Cardiac muscle cell (in vitro differentiated cells and primary cell): ENCODE data around the gene ACTN1. TPM values are rescaled to one million over a fixed set of nuclear protein-coding genes. Genes with fewer than 3 reads are reported as not detected.

Source experiments
- DNase-seq, 2 donors: peaks; one replicate each; pipeline versions ENCODE4 v3.0.0 to v3.0.0-alpha.2; 2010 to 2017; ENCODE audit warnings: low read depth in 1 of 2, low spot score in 1 of 2
- H3K27ac ChIP-seq: fragments of 200-600 bp; sonication (generic); 2 replicates; pipeline ENCODE4 v1.5.1; 2016
- H3K27me3 ChIP-seq: fragments of 200-600 bp; sonication (generic); 2 replicates; pipeline ENCODE4 v1.6.0; 2016; ENCODE audit warnings: control low read depth
- H3K36me3 ChIP-seq: fragments of 200-600 bp; sonication (generic); 2 replicates; pipeline ENCODE4 v1.5.1; 2016; ENCODE audit warnings: control low read depth
- H3K4me1 ChIP-seq: fragments of 200-600 bp; sonication (generic); 2 replicates; pipeline ENCODE4 v1.8.1; 2017; ENCODE audit warnings: low read depth, mild to moderate bottlenecking, mixed run types
- H3K4me3 ChIP-seq: fragments of 200-600 bp; sonication (generic); 2 replicates; pipeline ENCODE4 v1.5.1; 2016; ENCODE audit warnings: mild to moderate bottlenecking
- H3K9me3 ChIP-seq: fragments of 200-600 bp; sonication (generic); 2 replicates; pipeline ENCODE4 v1.5.1; 2017; ENCODE audit warnings: low read depth, mild to moderate bottlenecking, control low read depth
- polyA plus RNA-seq: library from polyadenylated mRNA; unstranded; fragments of >200 nt; fragmentation: Nextera tagmentation; extraction: Ambion mirVana; gene quantifications from 2 replicates; pipeline ENCODE4 v1.2.1, GENCODE V29; 2016
- total RNA-seq: library from RNA; depleted of rRNA; stranded (reverse); fragments of >200 nt; gene quantifications from 2 replicates; pipeline ENCODE4 v1.2.3, GENCODE V29; 2016
- TF ChIP-seq, protein P1 (sequence below): IDR thresholded peaks from 2 replicates; pipeline ENCODE4 v1.5.1; 2012; ENCODE audit warnings: low read depth, mild to moderate bottlenecking, low read length

The ACTN1 gene
- total and polyA plus RNA-seq, 2 experiments from 2014 or later, result 167 to 202 TPM

DNA sequence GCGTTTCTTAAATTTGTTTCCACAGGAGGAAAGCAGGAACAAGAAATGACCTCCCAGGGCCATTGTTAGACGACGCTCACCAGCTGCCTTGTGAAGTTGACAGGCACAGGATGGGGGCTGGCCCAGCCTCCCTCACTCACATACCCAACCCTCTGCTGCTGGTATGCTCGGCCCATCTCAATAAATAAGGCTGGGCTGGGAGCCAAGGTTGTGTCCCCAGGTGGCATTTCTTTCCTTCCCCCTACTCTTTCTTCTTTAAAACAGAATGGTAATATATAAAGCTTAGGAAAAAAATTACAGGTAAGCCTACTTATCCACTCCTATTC is 93.0 kb downstream of the ACTN1 start:
- H3K27ac ChIP-seq, result peak overlapping the region; percentile 30
- H3K27me3 ChIP-seq, result no peaks in the 10 kb centered on the region
- peak; percentile 24 to 41 for DNase-seq
- H3K4me1 ChIP-seq, result no peaks in the 10 kb centered on the region
- no peaks in the 10 kb centered on the region for H3K9me3 ChIP-seq
- TF ChIP-seq, protein P1, sequence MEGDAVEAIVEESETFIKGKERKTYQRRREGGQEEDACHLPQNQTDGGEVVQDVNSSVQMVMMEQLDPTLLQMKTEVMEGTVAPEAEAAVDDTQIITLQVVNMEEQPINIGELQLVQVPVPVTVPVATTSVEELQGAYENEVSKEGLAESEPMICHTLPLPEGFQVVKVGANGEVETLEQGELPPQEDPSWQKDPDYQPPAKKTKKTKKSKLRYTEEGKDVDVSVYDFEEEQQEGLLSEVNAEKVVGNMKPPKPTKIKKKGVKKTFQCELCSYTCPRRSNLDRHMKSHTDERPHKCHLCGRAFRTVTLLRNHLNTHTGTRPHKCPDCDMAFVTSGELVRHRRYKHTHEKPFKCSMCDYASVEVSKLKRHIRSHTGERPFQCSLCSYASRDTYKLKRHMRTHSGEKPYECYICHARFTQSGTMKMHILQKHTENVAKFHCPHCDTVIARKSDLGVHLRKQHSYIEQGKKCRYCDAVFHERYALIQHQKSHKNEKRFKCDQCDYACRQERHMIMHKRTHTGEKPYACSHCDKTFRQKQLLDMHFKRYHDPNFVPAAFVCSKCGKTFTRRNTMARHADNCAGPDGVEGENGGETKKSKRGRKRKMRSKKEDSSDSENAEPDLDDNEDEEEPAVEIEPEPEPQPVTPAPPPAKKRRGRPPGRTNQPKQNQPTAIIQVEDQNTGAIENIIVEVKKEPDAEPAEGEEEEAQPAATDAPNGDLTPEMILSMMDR, result no peak
- H3K4me3 ChIP-seq, result no peak overlapping the region
- peaks cover 57% of the 10 kb centered on the region for H3K36me3 ChIP-seq

DNA sequence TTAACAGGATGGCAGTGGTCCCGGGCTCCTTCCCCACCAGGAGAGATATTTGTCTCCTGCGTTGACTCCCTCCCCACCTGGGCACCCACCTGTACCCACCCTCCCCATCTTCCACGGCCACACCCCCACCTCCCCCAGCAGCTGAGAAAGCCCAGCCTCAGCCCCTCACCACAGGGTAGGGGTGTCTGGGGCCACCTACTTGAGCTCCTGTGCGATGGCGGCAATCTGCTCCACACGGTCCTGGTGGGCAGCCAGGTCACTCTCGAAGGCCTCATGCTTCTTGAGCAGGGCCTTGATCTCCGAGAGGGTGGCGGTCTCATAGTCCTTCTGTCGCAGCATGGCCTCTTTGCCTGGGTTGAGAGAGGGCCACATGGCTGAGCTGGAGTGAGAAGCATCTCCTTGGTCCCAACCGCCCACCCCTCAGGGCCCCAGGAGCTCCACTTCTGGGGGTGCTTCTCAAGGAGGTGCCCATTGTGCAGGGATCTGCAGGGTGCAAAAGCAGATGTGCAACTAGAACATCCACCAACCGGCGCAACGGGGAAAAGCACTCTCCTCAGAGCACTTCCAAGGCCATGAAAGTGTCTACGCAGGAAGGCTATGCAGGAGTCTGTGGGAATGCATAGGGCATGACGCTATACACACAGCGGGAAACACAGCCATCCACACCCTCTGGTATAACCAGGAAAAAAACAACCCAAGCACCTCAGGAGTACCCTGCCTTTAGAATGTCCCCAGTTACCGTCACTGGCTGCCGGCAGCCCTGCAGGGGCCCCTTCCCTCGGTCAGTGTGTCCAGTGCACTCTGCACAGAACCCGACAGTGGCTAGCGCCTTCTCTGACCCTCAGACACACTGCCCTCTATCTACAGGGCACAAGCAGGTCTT is 93.6 kb downstream of the ACTN1 start:
- H3K27ac ChIP-seq, result peak overlapping the region; percentile 30
- no peak overlapping the region for H3K4me3 ChIP-seq
- H3K27me3 ChIP-seq, result no peaks in the 10 kb centered on the region
- TF ChIP-seq, protein P1, result no peak
- H3K9me3 ChIP-seq, result no peaks in the 10 kb centered on the region
- peaks cover 57% of the 10 kb centered on the region for H3K36me3 ChIP-seq
- H3K4me1 ChIP-seq, result no peaks in the 10 kb centered on the region
- DNase-seq, result no peak

DNA sequence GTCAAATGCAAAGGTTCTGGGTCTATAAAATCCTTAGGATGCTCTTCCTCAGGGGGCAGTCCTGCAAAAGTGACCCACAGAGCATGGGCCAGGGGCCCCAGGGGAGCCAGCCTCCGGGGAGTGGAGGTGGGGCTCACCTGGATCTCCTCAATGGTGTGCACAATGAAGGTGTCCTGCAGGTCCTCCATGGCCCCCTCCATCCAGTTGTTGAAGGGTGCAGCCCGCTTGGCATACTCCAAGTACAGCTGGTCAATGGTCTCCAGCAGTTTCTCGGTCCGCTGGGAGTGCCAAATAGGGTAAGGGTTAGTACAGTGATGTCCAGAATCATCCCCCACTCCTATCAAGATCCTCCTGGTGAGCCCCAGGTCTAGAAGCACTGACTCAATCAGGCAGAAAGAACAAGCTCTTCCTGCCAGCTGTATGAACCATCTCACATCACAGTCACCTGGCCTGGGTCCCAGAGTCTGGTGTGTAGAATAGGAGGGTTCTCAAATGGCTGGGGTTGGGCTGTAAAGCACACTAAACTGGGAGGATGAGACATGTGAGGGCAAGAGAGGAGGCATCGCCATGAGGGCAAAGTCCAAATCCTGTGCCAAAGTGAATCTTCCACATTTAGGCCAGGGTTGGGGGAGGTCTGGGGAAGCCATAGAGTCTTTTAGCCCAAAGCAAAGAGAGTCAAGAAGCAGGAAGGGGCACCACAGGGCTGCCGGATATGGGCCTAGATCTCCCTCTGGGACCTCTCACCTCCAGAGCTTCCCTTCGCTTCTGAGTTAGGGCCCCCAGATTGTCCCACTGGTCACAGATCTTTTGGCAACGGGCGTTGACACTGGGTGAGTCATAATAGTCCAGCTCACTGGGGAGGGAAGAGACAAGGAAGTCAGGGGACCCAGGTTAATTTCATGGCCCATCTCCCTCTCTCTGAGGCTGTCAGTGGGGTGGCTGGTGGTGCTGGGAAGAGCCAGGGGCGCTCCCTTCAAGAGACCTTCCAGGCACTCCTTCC is 94.8 kb downstream of the ACTN1 start:
- H3K27ac ChIP-seq, result no peak overlapping the region
- TF ChIP-seq, protein P1, result no peak
- H3K36me3 ChIP-seq, result peaks cover 56% of the 10 kb centered on the region

DNA sequence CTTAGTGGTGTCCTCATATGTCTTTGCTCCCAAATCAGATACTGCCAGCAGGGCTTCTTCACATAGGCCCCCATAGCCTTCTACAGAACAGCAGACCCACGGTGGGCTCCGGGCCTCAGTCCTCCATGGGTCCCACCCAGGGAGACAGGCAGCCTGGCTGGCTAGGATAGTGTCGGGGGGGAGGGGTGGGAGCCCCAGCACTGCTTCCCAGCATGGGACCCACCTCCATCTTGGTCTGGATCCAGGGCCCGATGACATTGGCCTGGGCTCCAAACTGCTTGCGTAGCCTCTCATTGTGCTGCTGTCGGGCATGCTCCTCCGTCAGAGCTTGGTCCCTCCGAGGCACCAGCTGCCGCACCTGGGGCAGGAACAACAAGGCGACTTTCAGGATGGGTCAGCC is 96.9 kb downstream of the ACTN1 start:
- Histone ChIP-seq H3K4me3 (no peak overlapping the region), H3K9me3 (no peaks in the 10 kb centered on the region), H3K27ac (no peak overlapping the region), H3K36me3 (peaks cover 57% of the 10 kb centered on the region), H3K4me1 (no peaks in the 10 kb centered on the region), H3K27me3 (no peaks in the 10 kb centered on the region)
- no peak for DNase-seq
- TF ChIP-seq, protein P1, result no peak

More for the DNA sequence above, 94.8 kb downstream of the ACTN1 start:
- DNase-seq, result peak in 1 of 2 donors; percentile 89
- Histone ChIP-seq H3K4me1 (no peaks in the 10 kb centered on the region), H3K27me3 (no peaks in the 10 kb centered on the region), H3K9me3 (no peaks in the 10 kb centered on the region), H3K4me3 (no peak overlapping the region)

DNA sequence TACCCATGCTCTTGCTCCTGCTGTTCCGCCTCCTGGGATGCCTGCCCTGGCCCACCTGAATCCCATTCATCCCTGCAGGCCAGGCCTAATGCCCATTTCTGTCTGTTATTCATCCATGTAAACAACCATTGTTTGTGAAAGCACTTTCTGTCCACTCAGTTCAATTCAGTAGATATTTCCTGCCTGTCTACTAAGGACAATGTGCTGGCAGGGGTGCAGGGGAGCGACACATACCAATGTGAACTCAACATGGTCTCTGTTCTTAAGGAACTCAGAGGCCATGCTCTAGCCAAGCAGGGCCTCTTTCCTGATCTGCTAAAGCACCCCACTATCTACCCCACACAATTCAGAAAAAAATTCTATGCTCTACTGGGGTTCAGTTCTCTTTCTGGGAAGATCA is 97.7 kb downstream of the ACTN1 start:
- Histone ChIP-seq H3K9me3 (no peaks in the 10 kb centered on the region), H3K4me3 (no peak overlapping the region), H3K36me3 (peaks cover 63% of the 10 kb centered on the region), H3K27ac (no peak overlapping the region), H3K27me3 (no peaks in the 10 kb centered on the region), H3K4me1 (no peaks in the 10 kb centered on the region)
- no peak for DNase-seq
- TF ChIP-seq, protein P1, result no peak
